Smooth muscle cell (in vitro differentiated cells): Measurements from ENCODE around the gene UGT1A7. TPM values are rescaled to one million over a fixed set of nuclear protein-coding genes. Genes with fewer than 3 reads are reported as not detected.

Experiments used
- DNase-seq: peaks from one replicate; lab custom pipeline; 2025; ENCODE audit not compliant: unreplicated experiment; lab: John Stamatoyannopoulos, UW
- H2AFZ ChIP-seq: fragments of 200-600 bp; sonication (generic); 2 replicates; pipeline ENCODE4 v1.6.0; 2016; ENCODE audit warnings: antibody characterized with exemption, low read depth, mild to moderate bottlenecking
- H3F3A ChIP-seq: fragments of 200-600 bp; sonication (generic); 2 replicates; pipeline ENCODE4 v1.6.0; 2017; ENCODE audit warnings: antibody characterized with exemption, low read depth
- H3K27ac ChIP-seq: fragments of 200-600 bp; sonication (generic); 2 replicates; pipeline ENCODE4 v1.5.1; 2016; ENCODE audit warnings: low read depth, mild to moderate bottlenecking
- H3K27me3 ChIP-seq: fragments of 200-600 bp; sonication (generic); 2 replicates; pipeline ENCODE4 v1.6.1; 2016; ENCODE audit warnings: low read depth, mild to moderate bottlenecking
- H3K36me3 ChIP-seq: fragments of 200-600 bp; sonication (generic); 2 replicates; pipeline ENCODE4 v1.5.1; 2016; ENCODE audit warnings: low read depth
- H3K4me1 ChIP-seq: fragments of 200-600 bp; sonication (generic); 2 replicates; pipeline ENCODE4 v1.5.1; 2016; ENCODE audit warnings: low read depth
- H3K4me2 ChIP-seq: fragments of 200-600 bp; sonication (generic); 2 replicates; pipeline ENCODE4 v1.6.0; 2016; ENCODE audit warnings: mild to moderate bottlenecking
- H3K4me3 ChIP-seq: fragments of 200-600 bp; sonication (generic); 2 replicates; pipeline ENCODE4 v1.5.1; 2016; ENCODE audit warnings: mild to moderate bottlenecking
- H3K79me2 ChIP-seq: fragments of 200-600 bp; sonication (generic); 2 replicates; pipeline ENCODE4 v1.6.0; 2016; ENCODE audit warnings: low read depth, mild to moderate bottlenecking
- H3K9ac ChIP-seq: fragments of 200-600 bp; sonication (generic); 2 replicates; pipeline ENCODE4 v1.6.0; 2016; ENCODE audit warnings: low read depth
- H3K9me3 ChIP-seq: fragments of 200-600 bp; sonication (generic); replicated peaks from 2 replicates; pipeline ENCODE4 v1.5.1; 2016; ENCODE audit warnings: low read depth
- H4K20me1 ChIP-seq: fragments of 200-600 bp; sonication (generic); 2 replicates; pipeline ENCODE4 v1.6.0; 2016; ENCODE audit warnings: low read depth
- CTCF ChIP-seq: fragments of 200-600 bp; sonication (generic); IDR thresholded peaks from 2 replicates; pipeline ENCODE4 v1.5.1; 2017; ENCODE audit warnings: borderline replicate concordance, mild to moderate bottlenecking, antibody characterized with exemption; ENCODE audit not compliant: insufficient read depth, poor library complexity, severe bottlenecking
- WGBS: methylation state at CpG from one replicate; pipeline ENCODE4 v1.1.7; 2016; ENCODE audit warnings: low lambda C conversion rate; 5-methylcytosine and 5-hydroxymethylcytosine counted together
- polyA plus RNA-seq: library from polyadenylated mRNA; unstranded; fragments of >200 nt; fragmentation: Nextera tagmentation; extraction: Ambion mirVana; gene quantifications from 2 replicates; pipeline ENCODE4 v1.2.1, GENCODE V29; 2016
- total RNA-seq: library from RNA; depleted of rRNA; stranded (reverse); fragments of >200 nt; gene quantifications from 2 replicates; pipeline ENCODE4 v1.2.3, GENCODE V29; 2014

Gene UGT1A7
- total and polyA plus RNA-seq, 2 experiments from 2014 or later, result not detected

- H2AFZ ChIP-seq, result no peak overlapping the region
- no peaks in the 10 kb centered on the region for H3K27me3 ChIP-seq
- H3K79me2 ChIP-seq, result no peaks in the 10 kb centered on the region
- no peaks in the 10 kb centered on the region for H4K20me1 ChIP-seq
- no peak for DNase-seq
- H3F3A ChIP-seq, result no peaks in the 10 kb centered on the region
- H3K9me3 ChIP-seq, result no peaks in the 10 kb centered on the region
- H3K4me1 ChIP-seq, result no peaks in the 10 kb centered on the region
- WGBS, result 97% methylated on average over 6 of the region's 6 CpGs
- H3K9ac ChIP-seq, result no peak overlapping the region
- no peak overlapping the region for H3K4me3 ChIP-seq
- H3K4me2 ChIP-seq, result no peak overlapping the region
- TF ChIP-seq CTCF, result no peak
- H3K36me3 ChIP-seq, result no peaks in the 10 kb centered on the region
- no peak overlapping the region for H3K27ac ChIP-seq
Observed at GRCh38 chr2:233775414-233775813, 93.7 kb downstream of the UGT1A7 start.

GRCh38 chr2:233778030-233778429 is 96.3 kb downstream of the UGT1A7 start, which contains the start of gene MROH2A:
MROH2A (plus strand) TSS chr2:233778330; CDS start chr2:233779359, 1,029 bp downstream.
- Histone ChIP-seq H2AFZ (no peak within 1 kb of the TSS), H3K9me3 (no peaks in the 10 kb centered on the region), H3K4me2 (no peak within 1 kb of the TSS), H3F3A (no peaks in the 10 kb centered on the region), H4K20me1 (no peaks in the 10 kb centered on the region), H3K4me3 (no peak within 1 kb of the TSS), H3K4me1 (no peaks in the 10 kb centered on the region), H3K36me3 (no peaks in the 10 kb centered on the region), H3K27me3 (peaks cover 3% of the 10 kb centered on the region), H3K9ac (no peak within 1 kb of the TSS), H3K27ac (no peak within 1 kb of the TSS), H3K79me2 (no peaks in the 10 kb centered on the region)
- 97% methylated on average over 2 of the region's 2 CpGs for WGBS
- no peak for TF ChIP-seq CTCF
- no peak for DNase-seq

GRCh38 chr2:233779722-233780121 is 98.0 kb downstream of the UGT1A7 start:
- Histone ChIP-seq H3K4me1 (no peaks in the 10 kb centered on the region), H2AFZ (no peak overlapping the region)
- 83% methylated on average over 4 of the region's 4 CpGs for WGBS

More at GRCh38 chr2:233779722-233780121, 98.0 kb downstream of the UGT1A7 start:
- H4K20me1 ChIP-seq, result no peaks in the 10 kb centered on the region
- DNase-seq, result no peak
- TF ChIP-seq CTCF, result no peak
- H3K27ac ChIP-seq, result no peak overlapping the region
- H3K27me3 ChIP-seq, result peaks cover 3% of the 10 kb centered on the region
- H3K4me2 ChIP-seq, result no peak overlapping the region
- H3K9me3 ChIP-seq, result no peaks in the 10 kb centered on the region
- no peaks in the 10 kb centered on the region for H3K36me3 ChIP-seq
- H3K4me3 ChIP-seq, result no peak overlapping the region
- no peaks in the 10 kb centered on the region for H3F3A ChIP-seq
- no peak overlapping the region for H3K9ac ChIP-seq
- no peaks in the 10 kb centered on the region for H3K79me2 ChIP-seq
